Activated T-helper 1 cell treated with anti-CD3 and anti-CD28 coated beads, Interleukin-2, amount 50 U/mL, for 16 hours (primary cell): Measurements from ENCODE around the gene GRPEL1.

Source experiments
- DNase-seq, 2 donors: peaks; one replicate each; pipeline ENCODE4 v3.0.0-alpha.2; 2020; ENCODE audit warnings: low read depth in 1 of 2, low spot score in 1 of 2

GRPEL1 gene

DNA sequence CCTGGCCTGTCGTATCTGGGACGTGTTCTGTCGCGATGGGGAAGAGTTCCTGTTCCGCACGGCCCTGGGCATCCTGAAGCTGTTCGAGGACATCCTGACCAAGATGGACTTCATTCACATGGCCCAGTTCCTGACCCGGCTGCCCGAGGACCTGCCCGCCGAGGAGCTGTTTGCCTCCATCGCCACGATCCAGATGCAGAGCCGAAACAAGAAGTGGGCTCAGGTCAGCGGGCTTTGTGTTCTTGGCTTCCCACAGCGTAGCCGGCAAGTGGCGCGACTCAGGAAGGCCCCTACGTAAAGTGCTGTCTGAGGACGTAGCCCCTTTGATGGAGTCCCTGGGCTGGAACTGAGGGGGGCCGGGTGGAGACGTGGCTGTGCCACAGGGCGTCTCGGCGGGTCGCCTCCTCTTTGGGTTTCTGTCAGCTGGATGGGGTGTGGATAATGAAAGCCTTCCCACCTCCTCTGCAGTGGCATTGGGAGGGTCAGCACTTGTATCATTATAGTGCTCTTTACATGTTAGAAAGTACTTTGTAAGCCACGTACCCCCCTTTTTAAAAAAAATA, 42.7 kb downstream of the GRPEL1 start:
- no peak for DNase-seq

- DNase-seq, result no peak
Measured at GRCh38 chr4:7024336-7024890, 43.5 kb downstream of the GRPEL1 start.

DNA sequence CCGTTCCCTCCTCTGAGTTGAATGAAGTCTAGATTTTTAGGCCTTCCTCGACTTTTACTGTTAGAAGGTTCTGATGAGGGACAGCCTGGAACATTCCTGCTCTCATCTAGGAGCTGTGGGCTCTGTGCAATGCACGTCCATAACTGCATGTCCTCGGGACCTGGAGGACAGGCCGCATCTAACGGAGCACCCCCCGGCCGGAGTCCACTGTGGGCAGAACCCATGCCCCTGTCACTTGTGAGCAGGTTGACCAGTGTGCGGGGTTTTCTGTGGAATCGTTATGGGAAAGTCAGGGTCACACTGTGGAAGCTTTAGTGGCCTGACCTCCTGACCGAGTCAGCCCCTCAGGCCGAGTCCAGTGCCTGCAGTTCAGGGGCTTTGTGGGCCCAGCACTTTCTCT, 44.0 kb downstream of the GRPEL1 start:
- no peak for DNase-seq

GRCh38 chr4:7023486-7023885, 44.4 kb downstream of the GRPEL1 start:
- DNase-seq, result no peak

- no peak for DNase-seq
Measured at GRCh38 chr4:7021930-7022664, 45.8 kb downstream of the GRPEL1 start.

- DNase-seq, result no peak
Measured at GRCh38 chr4:7021355-7021754, 46.5 kb downstream of the GRPEL1 start.

DNA sequence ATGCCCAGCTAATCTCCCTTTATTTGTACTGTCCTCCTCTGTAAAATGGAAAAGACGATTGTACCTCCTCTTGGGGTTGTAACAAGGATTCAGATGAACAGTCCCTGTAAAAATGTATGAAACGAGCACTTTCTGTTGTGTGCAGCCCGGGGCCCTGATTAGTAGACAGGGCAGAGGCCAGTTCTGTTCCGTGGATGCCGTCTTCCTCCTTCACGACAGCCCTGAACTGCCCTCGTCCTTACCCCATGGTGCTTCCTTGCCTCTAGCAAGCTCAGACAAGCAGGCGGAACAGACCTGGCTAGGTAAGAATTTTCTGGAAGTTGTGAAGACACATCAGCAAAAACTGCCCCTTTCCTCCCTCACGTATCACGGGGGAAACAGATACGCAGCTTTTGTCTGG, 47.0 kb downstream of the GRPEL1 start:
- no peak for DNase-seq

DNA sequence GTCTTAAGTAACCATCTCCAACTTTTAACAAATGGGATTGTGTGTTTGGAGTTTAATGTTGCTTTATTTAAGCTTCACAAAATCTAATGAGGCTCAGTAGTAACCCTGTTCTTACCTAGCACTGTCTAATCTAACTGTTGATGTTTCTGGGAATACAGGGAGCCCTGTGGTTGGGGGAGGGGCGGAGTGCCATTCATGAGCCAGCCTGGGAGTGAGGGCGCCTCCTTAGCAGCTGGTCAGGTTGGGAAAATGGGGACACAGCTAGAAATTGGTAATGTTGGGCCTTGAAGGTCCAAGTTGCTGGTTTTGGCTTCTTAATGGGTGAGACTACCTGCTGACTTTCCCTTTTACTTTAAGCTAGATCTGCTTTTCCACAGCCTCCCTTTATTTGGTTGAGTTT, 47.6 kb downstream of the GRPEL1 start:
- DNase-seq, result no peak

- DNase-seq, result no peak
Measured at GRCh38 chr4:7019367-7019766, 48.5 kb downstream of the GRPEL1 start.

DNA sequence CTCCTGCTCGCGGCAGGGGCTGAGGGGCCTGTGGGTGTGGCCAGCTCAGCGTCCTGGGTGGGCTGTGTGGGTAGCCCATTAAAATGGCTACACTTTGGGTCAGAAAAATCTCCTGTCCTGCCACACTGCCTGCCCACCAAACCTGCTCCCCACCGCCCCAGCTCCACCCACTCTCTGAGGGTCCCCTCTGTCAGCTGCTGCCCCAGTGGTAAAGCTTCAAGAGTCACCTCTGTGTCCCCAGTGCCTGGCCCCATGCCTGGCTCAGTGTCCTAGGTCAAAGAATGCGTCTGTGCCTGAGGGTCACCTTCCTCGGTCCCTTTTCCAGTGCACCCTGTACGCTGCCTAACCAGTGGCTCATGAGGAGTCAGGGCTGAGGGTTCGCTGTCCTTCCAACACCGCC, 49.6 kb downstream of the GRPEL1 start:
- DNase-seq, result no peak

DNA sequence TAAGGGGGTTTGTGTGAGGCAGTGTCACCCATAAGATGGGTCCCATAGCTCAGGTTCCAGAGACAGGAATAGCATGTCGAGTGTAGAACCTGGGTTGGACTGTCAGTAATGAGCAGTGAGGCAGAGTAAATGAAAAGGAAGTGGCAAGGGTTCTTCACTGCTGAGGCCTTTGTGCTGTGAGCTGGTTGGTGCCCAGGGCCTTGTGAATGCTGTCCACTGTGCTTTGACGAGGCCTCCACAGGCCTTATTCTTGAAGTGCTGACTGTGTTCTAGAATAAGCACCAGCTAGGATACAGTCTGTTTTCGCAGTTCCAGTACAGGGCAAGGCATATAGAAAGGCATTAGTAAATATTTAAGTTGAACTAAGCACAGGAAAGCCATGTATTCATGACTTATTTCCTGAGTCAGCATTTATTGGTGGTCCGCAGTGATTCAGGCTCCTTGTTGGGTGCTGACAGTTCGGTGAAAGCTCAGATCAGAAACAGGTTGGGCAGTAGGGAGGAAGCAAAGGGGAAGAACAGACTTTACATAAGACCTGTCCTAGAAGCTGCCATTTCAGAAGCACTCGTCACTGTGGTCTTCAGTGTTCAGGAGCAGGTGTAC, 50.3 kb downstream of the GRPEL1 start:
- no peak for DNase-seq

DNA sequence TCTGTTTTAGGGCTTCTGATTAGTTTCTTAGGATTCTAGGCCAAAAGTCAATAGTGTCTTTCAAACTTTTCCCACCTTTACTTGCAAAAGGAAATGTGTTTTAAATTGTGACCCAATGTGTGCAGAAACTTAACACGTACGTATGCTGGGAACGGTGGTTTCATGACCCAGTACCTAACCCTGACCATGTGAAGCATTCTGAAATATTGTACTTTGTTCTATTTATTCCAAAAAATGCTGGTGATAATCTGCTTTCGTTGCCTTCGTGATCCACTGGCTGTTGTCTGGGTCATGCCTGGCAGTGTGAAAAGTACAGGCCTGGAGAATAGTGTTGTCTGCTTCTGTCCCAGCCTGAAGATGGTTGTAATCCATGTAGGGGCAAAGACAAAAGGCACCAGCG, 51.4 kb downstream of the GRPEL1 start:
- no peak for DNase-seq

DNA sequence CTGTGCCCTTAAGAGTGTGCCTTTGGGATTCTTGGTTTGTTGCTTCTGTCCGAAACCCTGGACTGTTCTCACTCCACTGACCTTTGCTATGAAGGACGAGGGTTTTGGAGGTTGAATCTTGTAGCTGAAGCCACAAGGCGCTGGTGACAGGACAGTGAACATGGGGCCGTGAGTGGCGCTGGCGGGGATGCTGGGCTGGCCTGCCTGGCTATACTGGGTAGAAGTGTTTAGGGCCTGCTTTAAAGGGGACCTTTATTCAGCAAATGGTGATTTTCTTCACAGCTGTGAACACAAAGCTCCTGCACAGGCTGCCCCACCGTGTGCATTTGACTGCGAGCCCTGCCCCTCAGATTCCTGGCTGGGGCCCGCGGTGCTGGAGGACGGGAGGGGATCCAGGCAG, 51.8 kb downstream of the GRPEL1 start:
- no peak for DNase-seq

GRCh38 chr4:7015383-7016035, 52.4 kb downstream of the GRPEL1 start:
- DNase-seq, result no peak

DNA sequence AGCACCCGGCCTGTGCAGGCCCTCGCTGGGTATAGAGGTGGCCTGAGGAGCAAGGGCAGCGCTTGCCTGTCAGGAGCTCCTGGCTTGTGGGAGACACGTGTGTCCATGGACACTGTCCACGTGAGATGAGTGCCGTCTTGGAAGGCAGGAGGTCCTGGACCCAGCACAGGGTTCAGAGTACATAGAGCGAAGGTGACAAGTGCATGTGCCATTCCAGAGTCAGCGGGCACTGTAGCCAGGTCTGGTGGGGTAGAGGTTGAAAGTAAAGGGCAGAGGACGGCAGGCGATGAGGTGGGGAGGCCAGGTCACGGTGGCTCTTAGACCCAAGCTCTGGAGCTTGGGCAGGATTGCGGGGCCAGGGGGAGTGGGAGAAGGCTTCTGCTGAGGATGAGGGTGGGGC, 53.0 kb downstream of the GRPEL1 start:
- DNase-seq, result no peak

DNA sequence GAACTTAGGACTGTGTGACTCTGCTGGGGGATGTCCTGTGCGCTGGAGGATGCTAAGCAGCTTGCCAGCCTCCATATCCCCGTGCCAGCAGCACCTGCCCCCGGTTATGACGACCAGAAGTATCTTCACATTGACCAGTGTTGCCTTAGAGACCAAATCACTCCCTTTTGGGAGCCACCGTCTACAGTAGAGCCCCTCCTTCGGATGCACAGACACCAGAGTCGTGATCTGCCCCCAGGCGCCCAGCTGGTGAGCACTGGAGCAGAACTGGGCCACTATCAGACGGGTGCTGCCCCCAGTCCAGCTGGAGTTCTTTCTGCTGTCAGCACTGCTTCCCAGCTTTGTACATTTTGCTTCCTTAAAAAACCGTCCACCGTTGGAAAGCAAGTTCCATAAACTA, 54.7 kb downstream of the GRPEL1 start:
- DNase-seq, result no peak

DNA sequence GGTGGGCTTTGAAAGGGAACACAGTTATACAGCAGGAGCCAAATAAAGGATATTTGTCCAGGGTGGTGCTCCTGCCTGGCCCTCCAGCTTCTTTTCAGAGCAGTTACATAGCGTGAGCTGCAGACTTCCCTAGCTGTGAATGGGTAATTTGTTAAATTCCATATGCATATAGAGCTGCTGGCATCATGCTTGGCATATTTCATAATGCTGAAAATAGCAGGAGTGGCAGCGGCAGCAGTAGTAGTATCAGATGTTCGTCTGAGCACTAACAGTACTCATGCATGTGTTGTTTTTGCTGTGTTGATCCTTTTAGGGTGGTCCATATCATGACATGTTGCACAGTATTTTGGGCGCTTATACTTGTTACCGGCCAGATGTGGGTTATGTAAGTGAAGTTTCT, 58.3 kb downstream of the GRPEL1 start:
- DNase-seq, result no peak
